ENCODE results near the gene TKFC. TPM values are rescaled to one million over a fixed set of nuclear protein-coding genes. Genes with fewer than 3 reads are reported as not detected.
A peak's percentile ranks its signal among the peaks of the same experiment; 100 is the strongest.

Gene TKFC
- polyA plus RNA-seq (2011; rRNA removed) = 20.3 and 24.9 TPM in 2 replicates
- 16.5 and 24.6 TPM in 2 replicates for polyA minus RNA-seq (2011; rRNA and poly(A)+ RNA removed)

DNA sequence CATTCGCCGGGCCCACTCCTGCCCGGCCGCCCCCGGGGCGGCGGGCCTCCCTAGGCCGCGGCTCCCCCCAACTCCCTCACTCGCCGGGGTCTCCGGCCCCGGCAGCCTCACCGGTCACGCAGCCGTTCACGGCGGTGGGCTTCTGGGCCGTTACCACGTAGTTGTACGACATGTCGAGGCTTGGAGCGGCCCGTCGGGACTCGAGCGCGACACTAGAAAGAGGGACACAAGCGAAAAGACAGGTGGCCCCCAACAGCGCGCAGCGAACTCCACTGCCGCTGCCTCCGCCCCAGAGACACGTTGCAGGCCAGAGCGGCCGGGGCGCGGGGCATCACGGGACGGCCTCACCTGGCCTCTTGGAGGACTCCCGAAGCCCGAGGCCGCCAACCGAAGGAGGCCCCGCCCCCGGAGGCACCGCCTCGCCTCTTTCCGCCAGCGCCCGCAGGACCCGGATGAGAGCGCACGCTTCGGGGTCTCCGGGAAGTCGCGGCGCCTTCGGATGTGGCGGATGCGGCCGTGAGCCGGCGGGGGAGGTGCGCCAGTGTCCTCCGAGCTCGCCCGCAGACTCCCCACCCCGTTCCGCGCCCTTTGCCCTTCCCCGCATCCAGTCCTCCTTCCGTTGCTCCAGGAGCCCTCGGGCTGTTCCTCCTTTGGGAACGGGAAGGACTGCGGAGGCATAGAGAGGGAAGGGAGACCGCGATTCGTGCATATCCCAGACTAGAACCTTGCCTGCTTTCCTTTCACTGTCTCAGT, at the start of gene TKFC, which contains the start of gene DDB1:
TKFC (plus strand) TSS at position 432 of the 753 bp plus-strand sequence. CDS start 1,501 bp downstream, outside the sequence.
DDB1 (minus strand) TSS at position 309 of the 753 bp plus-strand sequence; CDS start at position 172, 137 bp downstream.
- Histone ChIP-seq H3K9me3 (ENCODE audit: control insufficient read depth, insufficient read depth, low read length) (no peaks in the 10 kb centered on the region; the same call in 1 of the 2 replicates), H3K4me3 (ENCODE audit: low read depth, low read length) (peak within 1 kb of the TSS; percentile 93), H3K27ac (ENCODE audit: low read depth, low read length) (peak within 1 kb of the TSS; percentile 73), H3K27me3 (ENCODE audit: control insufficient read depth, insufficient read depth, low read length) (no peaks in the 10 kb centered on the region)
- ChIA-PET POLR2A (interaction anchor here (1.1 to 2.5 kb wide), 4 partner anchors 26 to 53 kb away, joined by 4 to 15 read pairs (median 5); partner anchors contain the start of genes CYB561A3 and TMEM138), CTCF (interaction anchor here (0.5 to 10.2 kb wide), 3 partner anchors 51 to 593 kb away, joined by 6 to 519 read pairs (median 6); partner anchors contain the start of gene TMEM216)
- no peak for TF ChIP-seq CTCF (IDR thresholded peaks at IDR 0.05; ENCODE audit: low read depth, low read length)
- peak; percentile 66 for DNase-seq (ENCODE audit: low read depth, low spot score)

DNA sequence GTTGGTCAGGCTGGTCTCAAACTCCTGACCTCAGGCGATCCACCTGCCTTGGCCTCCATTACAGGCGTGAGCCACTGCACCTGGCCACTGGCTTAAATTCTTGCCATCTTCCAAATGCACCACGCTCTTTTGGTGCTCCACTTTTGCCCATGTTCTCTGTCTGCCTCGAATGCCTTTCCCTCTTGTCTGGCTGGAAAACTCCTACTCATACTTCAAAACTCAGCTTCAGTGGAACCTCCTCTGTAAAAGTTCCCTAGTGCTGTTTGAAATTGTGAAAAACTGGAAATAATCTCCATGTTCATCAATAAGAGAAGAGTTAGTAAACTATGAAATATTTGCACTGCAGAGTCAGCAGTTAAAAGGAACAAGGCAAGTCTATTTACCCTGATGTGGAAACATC, 49.4 kb upstream of the TKFC start:
- no peak for DNase-seq (ENCODE audit: low read depth, low spot score)
- H3K27ac ChIP-seq (ENCODE audit: low read depth, low read length) = no peak overlapping the region
- H3K4me3 ChIP-seq (ENCODE audit: low read depth, low read length) = no peak overlapping the region
- CTCF ChIA-PET = no interaction called here
- POLR2A ChIA-PET = no interaction called here
- no peak for TF ChIP-seq CTCF (IDR thresholded peaks at IDR 0.05; ENCODE audit: low read depth, low read length)
- peaks cover 3% of the 10 kb centered on the region for H3K27me3 ChIP-seq (ENCODE audit: control insufficient read depth, insufficient read depth, low read length)
- no peaks in the 10 kb centered on the region; the same call in 1 of the 2 replicates for H3K9me3 ChIP-seq (ENCODE audit: control insufficient read depth, insufficient read depth, low read length)

DNA sequence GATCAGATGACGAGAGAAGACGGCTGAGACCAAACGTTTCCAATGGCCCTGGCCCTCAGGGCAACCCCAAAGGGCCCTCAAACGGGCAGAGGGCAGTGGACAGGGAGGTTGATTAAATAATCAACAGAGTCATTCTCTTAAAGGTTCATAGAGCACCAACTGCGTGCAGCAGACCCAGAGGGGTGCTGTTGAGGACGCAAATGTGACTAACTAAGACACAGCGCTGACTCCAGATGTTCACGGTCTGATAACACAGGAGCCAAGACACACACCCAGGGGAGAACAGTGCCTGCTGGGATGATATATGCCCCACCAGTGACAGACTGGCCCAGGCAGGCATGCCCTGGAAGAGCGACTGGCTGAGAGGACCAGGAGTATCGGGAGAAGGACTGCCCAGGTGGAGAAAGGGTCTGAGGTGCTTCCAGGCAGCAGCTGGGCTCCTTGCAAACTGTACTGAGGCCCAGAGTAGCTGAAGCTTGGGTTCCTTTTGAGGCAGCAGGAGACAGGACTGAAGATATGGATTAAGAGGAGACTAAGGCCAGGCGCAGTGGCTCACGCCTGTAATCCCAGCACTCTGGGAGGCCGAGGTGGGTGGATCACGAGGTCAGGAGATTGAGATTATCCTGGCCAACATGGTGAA, 45.6 kb upstream of the TKFC start:
- Histone ChIP-seq H3K27ac (ENCODE audit: low read depth, low read length) (no peak overlapping the region), H3K27me3 (ENCODE audit: control insufficient read depth, insufficient read depth, low read length) (no peaks in the 10 kb centered on the region), H3K9me3 (ENCODE audit: control insufficient read depth, insufficient read depth, low read length) (no peaks in the 10 kb centered on the region), H3K4me3 (ENCODE audit: low read depth, low read length) (no peak overlapping the region)
- POLR2A ChIA-PET = no interaction called here
- DNase-seq (ENCODE audit: low read depth, low spot score) = no peak
- CTCF ChIA-PET = no interaction called here
- no peak for TF ChIP-seq CTCF (IDR thresholded peaks at IDR 0.05; ENCODE audit: low read depth, low read length)

GRCh38 chr11:61290905-61291690, 41.9 kb upstream of the TKFC start:
- Histone ChIP-seq H3K27me3 (ENCODE audit: control insufficient read depth, insufficient read depth, low read length) (no peaks in the 10 kb centered on the region), H3K27ac (ENCODE audit: low read depth, low read length) (no peak overlapping the region), H3K4me3 (ENCODE audit: low read depth, low read length) (no peak overlapping the region), H3K9me3 (ENCODE audit: control insufficient read depth, insufficient read depth, low read length) (no peaks in the 10 kb centered on the region)
- no peak for TF ChIP-seq CTCF (IDR thresholded peaks at IDR 0.05; ENCODE audit: low read depth, low read length)
- CTCF ChIA-PET = interaction anchor here (1.6 kb wide), 1 partner anchor 37 kb away, joined by 10 read pairs; no protein-coding TSS in a partner anchor
- DNase-seq (ENCODE audit: low read depth, low spot score) = no peak
- POLR2A ChIA-PET = no interaction called here

All from AG04450 (cell line).